AG09309 (cell line): ENCODE measurements around the gene SLC23A1.

ENCODE experiments used
- DNase-seq: peaks from one replicate; pipeline ENCODE4 v3.0.0-alpha.2; 2010; ENCODE audit warnings: low read depth
- H3K4me3 ChIP-seq: 2 replicates; pipeline ENCODE4 v1.5.1; 2011; ENCODE audit warnings: mild to moderate bottlenecking, low read depth, low read length, moderate library complexity; ENCODE audit not compliant: control insufficient read depth
- TF ChIP-seq, protein P1 (sequence below): IDR thresholded peaks from 2 replicates; pipeline ENCODE4 v1.5.1; 2011; ENCODE audit warnings: mild to moderate bottlenecking, low read depth, low read length, inconsistent platforms; ENCODE audit not compliant: insufficient read depth, control insufficient read depth; ENCODE audit errors: missing control alignments

Gene SLC23A1

DNA sequence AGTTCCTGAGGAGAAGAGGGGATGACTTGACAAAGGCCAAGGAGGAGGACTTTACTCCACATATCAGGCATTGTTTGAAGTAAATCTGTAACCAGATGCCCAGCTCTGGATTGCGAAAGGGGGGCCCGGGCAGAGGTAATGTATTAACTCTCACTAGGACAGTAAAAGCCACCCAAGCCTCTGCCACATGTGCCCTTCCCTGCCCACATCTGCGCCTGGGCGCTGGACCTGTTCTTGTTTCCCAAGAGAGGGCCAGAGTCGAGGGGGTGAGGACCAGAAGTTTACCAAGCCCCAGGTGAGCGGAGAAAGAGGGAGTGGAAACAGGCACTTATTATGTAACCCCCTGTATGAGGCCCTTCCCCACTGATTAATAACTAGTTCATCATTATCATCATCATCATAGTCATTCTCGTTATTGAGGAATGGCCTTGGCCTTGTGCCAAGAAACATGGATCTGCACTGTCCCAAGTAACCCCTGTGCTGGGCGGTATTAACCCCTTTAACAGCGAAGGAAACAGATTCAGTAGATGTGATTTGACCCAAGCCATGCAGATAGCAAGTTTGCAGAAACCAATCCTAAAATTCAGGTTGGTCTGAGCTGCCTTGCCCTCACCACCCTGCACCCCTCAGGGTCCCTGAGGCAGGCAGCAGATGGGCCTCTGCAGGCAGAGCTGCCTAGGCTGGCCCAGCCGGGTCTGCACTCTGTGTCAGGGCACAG lies at the start of gene SLC23A1:
Gene SLC23A1, minus strand, starts transcription at position 23 of the 718 bp plus-strand sequence. CDS start 44 bp downstream, outside the sequence.
- H3K4me3 ChIP-seq, result no peak within 1 kb of the TSS
- no peak for DNase-seq
- TF ChIP-seq, protein P1, sequence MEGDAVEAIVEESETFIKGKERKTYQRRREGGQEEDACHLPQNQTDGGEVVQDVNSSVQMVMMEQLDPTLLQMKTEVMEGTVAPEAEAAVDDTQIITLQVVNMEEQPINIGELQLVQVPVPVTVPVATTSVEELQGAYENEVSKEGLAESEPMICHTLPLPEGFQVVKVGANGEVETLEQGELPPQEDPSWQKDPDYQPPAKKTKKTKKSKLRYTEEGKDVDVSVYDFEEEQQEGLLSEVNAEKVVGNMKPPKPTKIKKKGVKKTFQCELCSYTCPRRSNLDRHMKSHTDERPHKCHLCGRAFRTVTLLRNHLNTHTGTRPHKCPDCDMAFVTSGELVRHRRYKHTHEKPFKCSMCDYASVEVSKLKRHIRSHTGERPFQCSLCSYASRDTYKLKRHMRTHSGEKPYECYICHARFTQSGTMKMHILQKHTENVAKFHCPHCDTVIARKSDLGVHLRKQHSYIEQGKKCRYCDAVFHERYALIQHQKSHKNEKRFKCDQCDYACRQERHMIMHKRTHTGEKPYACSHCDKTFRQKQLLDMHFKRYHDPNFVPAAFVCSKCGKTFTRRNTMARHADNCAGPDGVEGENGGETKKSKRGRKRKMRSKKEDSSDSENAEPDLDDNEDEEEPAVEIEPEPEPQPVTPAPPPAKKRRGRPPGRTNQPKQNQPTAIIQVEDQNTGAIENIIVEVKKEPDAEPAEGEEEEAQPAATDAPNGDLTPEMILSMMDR, result no peak

DNA sequence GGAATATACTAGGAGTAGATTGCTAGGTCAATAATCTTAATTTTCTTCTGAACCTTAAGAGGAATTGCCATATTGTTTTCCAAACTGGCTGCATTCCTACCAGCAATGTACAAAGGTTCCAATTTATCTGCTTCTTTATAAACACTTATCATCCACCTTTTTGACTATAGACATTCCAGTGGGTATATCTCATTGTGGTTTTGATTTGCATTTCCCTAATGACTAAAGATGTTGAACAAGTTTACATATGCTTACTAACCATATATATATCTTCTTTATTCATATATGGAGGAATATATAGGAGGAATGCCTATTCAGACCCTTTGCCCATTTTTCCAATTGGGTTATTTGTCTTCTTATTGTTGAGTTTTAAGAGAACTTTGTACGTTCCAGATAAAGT lies 48.6 kb upstream of the SLC23A1 start:
- TF ChIP-seq, protein P1, result no peak
- no peak for DNase-seq
- H3K4me3 ChIP-seq, result no peak overlapping the region

DNA sequence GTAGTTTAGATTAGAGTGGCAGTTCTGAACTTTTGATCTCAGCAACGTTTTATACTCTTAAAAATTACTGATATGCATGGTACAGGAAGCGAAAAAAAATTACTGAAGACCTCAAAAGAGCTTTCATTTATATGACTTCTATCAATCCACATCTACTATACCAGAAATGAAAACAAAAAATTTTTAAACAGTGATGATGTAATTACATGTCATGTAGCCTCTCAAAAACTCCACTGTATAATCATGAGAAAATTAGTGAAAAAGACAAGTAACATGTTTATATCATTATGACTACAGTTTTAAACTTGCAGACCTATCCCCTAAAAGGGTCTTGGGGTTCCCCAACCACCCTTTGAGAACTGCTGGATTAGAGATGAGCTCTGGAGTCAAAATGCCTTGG lies 46.9 kb upstream of the SLC23A1 start:
- no peak for DNase-seq
- no peak overlapping the region for H3K4me3 ChIP-seq
- TF ChIP-seq, protein P1, result no peak

DNA sequence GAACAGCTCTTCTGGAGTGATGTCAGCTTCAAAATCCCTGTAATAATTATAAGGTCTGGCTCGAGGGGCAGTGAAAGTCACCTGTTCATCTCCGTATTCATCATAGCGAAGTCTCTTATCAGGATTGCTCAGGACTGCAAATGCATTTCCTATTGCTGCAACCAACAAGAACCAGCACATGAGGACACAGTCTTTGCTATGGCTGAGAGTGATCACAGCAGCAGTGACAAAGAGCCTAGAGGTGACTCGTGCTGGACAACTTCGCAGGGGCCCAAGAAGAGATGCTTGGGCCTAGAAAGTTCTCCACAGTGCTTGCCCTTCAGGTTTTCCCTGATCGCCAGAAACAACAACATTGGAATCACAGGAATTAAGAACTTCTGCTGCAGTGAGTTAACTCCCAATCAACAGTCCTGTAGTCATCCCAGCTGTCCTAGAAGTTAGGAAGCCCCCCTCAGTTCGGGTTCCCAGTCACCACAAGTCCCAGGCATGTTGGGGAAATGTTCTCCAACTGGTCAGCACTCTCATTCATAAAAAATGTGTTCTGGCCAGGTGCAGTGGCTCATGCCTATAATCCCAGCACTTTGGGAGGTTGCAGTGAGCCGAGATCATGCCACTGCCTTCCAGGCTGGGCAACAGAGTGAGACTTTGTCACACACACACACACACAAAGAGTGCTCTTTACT lies 43.2 kb upstream of the SLC23A1 start:
- peak; percentile 46 for DNase-seq
- no peak overlapping the region for H3K4me3 ChIP-seq
- TF ChIP-seq, protein P1, result no peak

DNA sequence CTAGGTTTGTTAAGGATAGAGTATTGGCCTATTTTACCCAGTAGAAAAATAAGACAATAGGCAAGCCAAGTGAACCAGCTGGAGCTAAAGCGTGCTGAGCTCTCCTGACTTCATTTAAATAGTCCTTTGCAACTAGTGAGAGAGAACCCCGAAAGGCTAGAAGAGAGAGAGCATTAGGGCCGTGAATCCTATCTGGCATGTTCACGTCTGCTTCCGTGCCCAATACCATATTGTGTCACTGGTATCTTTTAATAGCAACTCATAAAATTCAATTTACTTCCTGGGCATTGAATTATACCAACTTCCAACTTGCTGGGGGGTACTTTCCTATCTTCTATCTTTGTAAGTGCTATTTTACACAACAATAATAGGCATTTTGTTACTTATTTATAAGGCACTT lies 42.4 kb upstream of the SLC23A1 start:
- no peak for DNase-seq
- TF ChIP-seq, protein P1, result no peak
- H3K4me3 ChIP-seq, result no peak overlapping the region

DNA sequence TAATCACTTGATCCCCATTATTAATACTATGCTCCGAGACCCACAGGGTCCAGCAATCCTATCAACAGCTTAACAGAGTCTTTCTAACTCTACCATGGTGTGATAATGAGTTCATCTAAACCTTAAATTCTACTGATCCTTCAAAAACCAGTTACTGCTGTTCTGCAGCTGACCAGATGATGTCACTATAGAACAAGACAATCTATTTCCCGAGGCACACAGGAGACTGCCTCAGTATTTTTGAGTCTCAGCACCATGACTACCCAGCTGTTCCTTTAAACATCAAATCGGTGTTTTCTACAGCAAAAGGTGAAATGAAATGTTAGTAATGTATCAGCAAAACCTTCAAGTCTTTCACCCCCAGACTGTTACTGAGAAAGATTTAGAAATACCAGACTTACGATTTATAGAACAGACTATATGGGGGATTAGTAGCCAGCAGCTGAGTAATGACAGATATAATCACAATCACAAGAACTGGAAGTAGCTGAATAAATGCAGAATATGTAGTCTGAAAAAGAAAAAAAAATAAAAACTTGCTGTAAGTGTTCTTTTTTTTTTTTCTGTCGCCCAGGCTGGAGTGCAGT lies 39.3 kb upstream of the SLC23A1 start:
- TF ChIP-seq, protein P1, result peak; percentile 76
- peak; percentile 31 for DNase-seq
- H3K4me3 ChIP-seq, result no peak overlapping the region
